H7 (cell line): ENCODE measurements around the gene MPZL2. TPM values are rescaled to one million over a fixed set of nuclear protein-coding genes. Genes with fewer than 3 reads are reported as not detected.

Experiments used
- DNase-seq: peaks from one replicate; pipeline ENCODE4 v3.0.0; 2012
- H3K27me3 ChIP-seq: 2 replicates; pipeline ENCODE4 v1.6.0; 2011; ENCODE audit warnings: mild to moderate bottlenecking, low read length; ENCODE audit not compliant: control insufficient read depth, insufficient read depth
- H3K36me3 ChIP-seq: replicated peaks from 2 replicates; pipeline ENCODE4 v1.5.1; 2011; ENCODE audit warnings: low read length; ENCODE audit not compliant: control insufficient read depth, insufficient read depth
- H3K4me3 ChIP-seq: 2 replicates; pipeline ENCODE4 v1.5.1; 2011; ENCODE audit warnings: low read depth, mild to moderate bottlenecking, control low read depth, low read length, moderate library complexity; ENCODE audit not compliant: insufficient read depth
- total RNA-seq: library from RNA; depleted of rRNA; stranded (reverse); fragments of >200 nt; shearing (Covaris generic); gene quantifications from 2 replicates; pipeline ENCODE4 v1.2.3, GENCODE V29; 2014

MPZL2 gene
- total RNA-seq, 1 experiment from 2014 or later, result 0.38 TPM

DNA sequence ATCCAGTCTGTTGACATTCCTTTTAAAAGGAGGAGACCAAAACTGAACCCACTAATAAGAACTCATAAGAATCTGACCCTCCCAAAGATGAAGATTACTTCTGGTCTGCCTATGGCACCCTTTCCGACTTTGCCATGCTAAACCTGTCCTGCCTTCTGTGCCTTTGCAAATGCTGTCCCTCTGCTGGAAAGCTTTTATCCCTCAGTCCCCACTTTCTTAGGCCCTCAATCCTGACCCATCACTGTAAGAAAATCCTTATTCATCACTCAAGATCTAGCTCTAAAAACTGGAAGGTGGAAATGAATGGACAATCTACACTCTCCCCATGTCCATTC is 22.4 kb downstream of the MPZL2 start:
- DNase-seq, result no peak
- no peaks in the 10 kb centered on the region for H3K36me3 ChIP-seq
- H3K4me3 ChIP-seq, result no peak overlapping the region
- no peaks in the 10 kb centered on the region for H3K27me3 ChIP-seq

DNA sequence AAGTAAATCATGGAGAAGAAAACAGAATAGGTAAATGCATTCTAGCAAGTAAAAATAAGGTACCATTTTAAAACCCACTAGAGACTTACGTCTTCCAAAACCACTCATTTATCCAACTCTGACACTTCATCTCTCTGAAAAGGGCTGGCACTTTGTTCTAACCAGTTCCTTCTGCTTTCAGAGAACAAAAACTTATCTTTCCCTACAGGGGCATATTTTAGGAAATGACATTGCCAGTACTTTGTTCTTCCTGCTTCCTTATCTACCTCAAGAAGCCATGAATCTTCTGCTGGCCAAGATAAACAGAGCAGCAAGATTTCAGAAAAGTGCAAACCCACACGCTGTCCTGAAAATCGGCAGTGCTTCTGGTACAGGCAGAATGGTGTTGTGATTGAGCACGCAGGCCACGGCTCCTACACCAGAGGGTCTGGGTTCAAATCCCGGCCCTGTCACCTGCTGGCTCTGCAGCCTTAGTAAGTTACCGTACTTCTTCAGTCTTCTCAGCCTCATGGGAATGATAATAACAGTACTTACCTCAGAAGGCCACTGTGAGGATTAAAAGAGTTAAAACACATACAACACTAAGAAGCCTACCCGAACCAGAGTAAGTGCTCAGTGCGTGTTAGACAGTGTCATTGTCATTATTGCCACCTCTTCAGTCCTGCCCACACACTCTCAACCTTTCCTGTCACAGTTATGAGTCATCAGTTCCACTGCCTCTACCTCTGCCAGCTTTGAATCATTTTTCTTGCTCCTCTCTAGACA is 22.9 kb downstream of the MPZL2 start:
- DNase-seq, result no peak
- Histone ChIP-seq H3K36me3 (no peaks in the 10 kb centered on the region), H3K4me3 (no peak overlapping the region), H3K27me3 (no peaks in the 10 kb centered on the region)

- H3K36me3 ChIP-seq, result no peaks in the 10 kb centered on the region
- H3K27me3 ChIP-seq, result no peaks in the 10 kb centered on the region
- no peak overlapping the region for H3K4me3 ChIP-seq
- no peak for DNase-seq
Observed at GRCh38 chr11:118239509-118240205, 24.4 kb downstream of the MPZL2 start.

GRCh38 chr11:118238929-118239328 is 25.2 kb downstream of the MPZL2 start:
- H3K4me3 ChIP-seq, result no peak overlapping the region
- no peaks in the 10 kb centered on the region for H3K27me3 ChIP-seq
- DNase-seq, result no peak
- no peaks in the 10 kb centered on the region for H3K36me3 ChIP-seq

- Histone ChIP-seq H3K27me3 (no peaks in the 10 kb centered on the region; the same call in 1 of the 2 replicates), H3K36me3 (no peaks in the 10 kb centered on the region), H3K4me3 (no peak overlapping the region)
- no peak for DNase-seq
Observed at GRCh38 chr11:118238421-118238820, 25.7 kb downstream of the MPZL2 start.

- no peaks in the 10 kb centered on the region; the same call in 1 of the 2 replicates for H3K27me3 ChIP-seq
- H3K36me3 ChIP-seq, result no peaks in the 10 kb centered on the region
- DNase-seq, result no peak
- H3K4me3 ChIP-seq, result no peak overlapping the region
Observed at GRCh38 chr11:118236170-118236569, 27.9 kb downstream of the MPZL2 start.

- no peaks in the 10 kb centered on the region for H3K36me3 ChIP-seq
- H3K27me3 ChIP-seq, result no peaks in the 10 kb centered on the region; the same call in 1 of the 2 replicates
- DNase-seq, result no peak
- H3K4me3 ChIP-seq, result no peak overlapping the region
Observed at GRCh38 chr11:118234833-118235232, 29.3 kb downstream of the MPZL2 start.

- Histone ChIP-seq H3K36me3 (no peaks in the 10 kb centered on the region), H3K4me3 (no peak overlapping the region), H3K27me3 (no peaks in the 10 kb centered on the region; the same call in 1 of the 2 replicates)
- no peak for DNase-seq
Observed at GRCh38 chr11:118233850-118234249, 30.2 kb downstream of the MPZL2 start.

GRCh38 chr11:118233377-118233776 is 30.7 kb downstream of the MPZL2 start:
- no peaks in the 10 kb centered on the region for H3K36me3 ChIP-seq
- no peaks in the 10 kb centered on the region; the same call in 1 of the 2 replicates for H3K27me3 ChIP-seq
- no peak for DNase-seq
- H3K4me3 ChIP-seq, result no peak overlapping the region

GRCh38 chr11:118232659-118233058 is 31.4 kb downstream of the MPZL2 start:
- Histone ChIP-seq H3K4me3 (no peak overlapping the region), H3K36me3 (no peaks in the 10 kb centered on the region), H3K27me3 (no peaks in the 10 kb centered on the region; the same call in 1 of the 2 replicates)
- DNase-seq, result no peak

DNA sequence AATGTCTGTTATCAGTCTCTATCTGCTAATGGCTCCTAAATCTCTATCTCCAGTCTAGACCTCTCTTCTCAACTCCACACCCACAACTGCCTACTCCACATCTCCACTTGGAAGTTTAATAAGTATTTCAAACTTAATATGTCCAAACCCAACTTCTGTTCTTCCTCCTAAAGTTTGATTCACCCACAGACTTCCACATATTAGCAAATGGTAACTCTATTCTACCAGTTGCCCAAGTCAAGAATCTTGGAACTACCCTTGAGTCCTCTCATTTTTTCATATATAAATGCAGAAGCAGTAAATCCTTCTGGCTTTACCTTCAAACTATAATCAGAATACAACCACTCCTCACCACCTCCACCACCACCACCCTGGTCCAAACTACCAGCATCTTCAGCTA is 32.6 kb downstream of the MPZL2 start:
- H3K36me3 ChIP-seq, result no peaks in the 10 kb centered on the region
- H3K4me3 ChIP-seq, result no peak overlapping the region
- no peak for DNase-seq
- no peaks in the 10 kb centered on the region; the same call in 1 of the 2 replicates for H3K27me3 ChIP-seq

DNA sequence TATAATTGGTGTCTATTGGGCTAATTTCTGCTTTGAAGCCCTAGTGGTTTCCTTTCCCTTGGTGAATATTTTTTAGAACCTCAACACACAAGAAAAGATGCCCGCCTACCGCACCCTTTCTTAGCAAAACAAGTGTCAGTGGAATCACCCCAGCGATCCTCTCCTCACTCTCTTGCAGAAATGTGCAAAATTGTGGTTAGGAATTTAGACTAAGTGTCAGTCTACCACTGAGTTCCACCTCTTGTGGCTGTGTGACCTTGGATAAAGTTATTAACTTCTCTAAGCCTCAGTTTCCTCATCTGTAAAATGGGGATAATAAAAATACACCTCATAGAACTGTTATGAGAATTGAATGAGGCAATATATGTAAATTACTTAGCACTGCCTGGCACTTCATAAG is 34.0 kb downstream of the MPZL2 start:
- Histone ChIP-seq H3K36me3 (no peaks in the 10 kb centered on the region), H3K4me3 (no peak overlapping the region), H3K27me3 (no peaks in the 10 kb centered on the region; the same call in 1 of the 2 replicates)
- no peak for DNase-seq

GRCh38 chr11:118229274-118229847 is 34.7 kb downstream of the MPZL2 start:
- no peaks in the 10 kb centered on the region; the same call in 1 of the 2 replicates for H3K27me3 ChIP-seq
- H3K4me3 ChIP-seq, result no peak overlapping the region
- DNase-seq, result no peak
- no peaks in the 10 kb centered on the region for H3K36me3 ChIP-seq

DNA sequence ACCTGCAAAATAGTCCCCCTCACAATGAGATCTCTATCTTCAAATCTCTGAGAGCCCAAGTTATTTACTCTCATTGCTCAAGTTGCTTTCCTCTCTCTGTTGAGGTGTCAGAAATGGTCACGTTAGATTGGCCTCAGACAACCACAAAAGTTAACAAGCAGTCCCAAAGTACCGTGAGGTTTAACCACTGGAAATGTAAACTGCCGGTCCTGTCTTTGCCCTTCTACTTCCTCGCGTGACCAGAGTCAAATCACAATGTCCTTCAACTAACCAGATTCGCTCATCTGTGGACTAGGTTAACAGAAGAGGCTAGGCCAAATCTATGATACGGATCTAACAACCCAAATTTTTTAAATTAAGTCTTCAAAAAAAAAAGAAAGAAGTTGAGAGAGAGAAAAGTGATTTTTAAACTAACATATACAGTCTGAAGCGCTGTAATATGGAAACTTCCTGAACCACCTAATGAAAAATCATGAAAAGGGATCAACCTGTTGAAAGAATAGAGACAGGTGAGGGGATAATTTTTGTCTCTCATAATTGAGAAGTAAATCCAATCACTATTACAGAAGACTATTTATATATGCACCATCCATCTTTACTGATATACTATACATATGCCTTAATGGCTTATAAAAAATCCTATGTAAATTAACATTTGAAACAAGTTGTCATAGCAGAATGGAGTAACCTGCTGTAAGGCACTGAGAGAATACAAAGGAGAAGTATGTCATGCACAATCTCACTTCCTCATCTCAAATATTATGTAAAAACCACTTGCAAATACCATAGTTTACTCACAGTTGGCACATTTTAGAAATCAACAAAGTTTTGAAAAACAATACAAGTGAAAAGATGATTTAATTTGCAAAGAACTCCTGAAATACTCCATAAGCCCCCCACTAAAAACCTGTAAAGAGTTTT is 36.0 kb downstream of the MPZL2 start:
- Histone ChIP-seq H3K4me3 (no peak overlapping the region), H3K27me3 (no peaks in the 10 kb centered on the region; the same call in 1 of the 2 replicates), H3K36me3 (no peaks in the 10 kb centered on the region)
- DNase-seq, result no peak
